D721Med (cell line): ENCODE data around the gene PTPRT.

Source experiments
- DNase-seq: peaks from one replicate; pipeline ENCODE4 v3.0.0; 2011; ENCODE audit warnings: low spot score; ENCODE audit not compliant: insufficient read length
- FAIRE-seq: peaks from 2 replicates; lab custom pipeline; 2011; peaks lifted over from hg19 to GRCh38; lab: Jason Lieb, UNC
- TF ChIP-seq, protein P1 (sequence below): IDR thresholded peaks from 2 replicates; pipeline ENCODE4 v1.5.1; 2012; ENCODE audit warnings: mild to moderate bottlenecking, control low read depth; ENCODE audit not compliant: insufficient read depth; ENCODE audit errors: missing control alignments

Gene PTPRT

DNA sequence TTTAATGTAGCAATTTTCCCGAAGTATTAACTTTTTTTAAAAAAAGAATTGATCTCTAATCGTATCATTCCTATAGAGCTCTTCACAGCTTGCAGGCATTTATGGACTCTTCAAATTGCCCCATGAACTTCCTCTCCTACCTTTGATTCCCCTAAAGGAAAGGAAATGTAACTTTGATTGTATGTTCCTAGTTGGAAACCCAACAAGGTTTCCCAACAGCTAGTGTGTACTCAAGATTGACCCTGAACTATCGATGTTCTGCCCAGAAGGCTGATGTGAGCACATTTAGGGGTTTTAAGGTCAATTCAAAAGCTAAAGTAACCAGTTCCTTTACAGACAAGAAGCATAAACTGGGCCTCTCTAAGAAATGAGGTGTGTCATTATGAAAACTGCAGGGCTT, 491.7 kb downstream of the PTPRT start:
- DNase-seq (no peak), FAIRE-seq (no peak)
- TF ChIP-seq, protein P1, sequence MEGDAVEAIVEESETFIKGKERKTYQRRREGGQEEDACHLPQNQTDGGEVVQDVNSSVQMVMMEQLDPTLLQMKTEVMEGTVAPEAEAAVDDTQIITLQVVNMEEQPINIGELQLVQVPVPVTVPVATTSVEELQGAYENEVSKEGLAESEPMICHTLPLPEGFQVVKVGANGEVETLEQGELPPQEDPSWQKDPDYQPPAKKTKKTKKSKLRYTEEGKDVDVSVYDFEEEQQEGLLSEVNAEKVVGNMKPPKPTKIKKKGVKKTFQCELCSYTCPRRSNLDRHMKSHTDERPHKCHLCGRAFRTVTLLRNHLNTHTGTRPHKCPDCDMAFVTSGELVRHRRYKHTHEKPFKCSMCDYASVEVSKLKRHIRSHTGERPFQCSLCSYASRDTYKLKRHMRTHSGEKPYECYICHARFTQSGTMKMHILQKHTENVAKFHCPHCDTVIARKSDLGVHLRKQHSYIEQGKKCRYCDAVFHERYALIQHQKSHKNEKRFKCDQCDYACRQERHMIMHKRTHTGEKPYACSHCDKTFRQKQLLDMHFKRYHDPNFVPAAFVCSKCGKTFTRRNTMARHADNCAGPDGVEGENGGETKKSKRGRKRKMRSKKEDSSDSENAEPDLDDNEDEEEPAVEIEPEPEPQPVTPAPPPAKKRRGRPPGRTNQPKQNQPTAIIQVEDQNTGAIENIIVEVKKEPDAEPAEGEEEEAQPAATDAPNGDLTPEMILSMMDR: no peak

DNA sequence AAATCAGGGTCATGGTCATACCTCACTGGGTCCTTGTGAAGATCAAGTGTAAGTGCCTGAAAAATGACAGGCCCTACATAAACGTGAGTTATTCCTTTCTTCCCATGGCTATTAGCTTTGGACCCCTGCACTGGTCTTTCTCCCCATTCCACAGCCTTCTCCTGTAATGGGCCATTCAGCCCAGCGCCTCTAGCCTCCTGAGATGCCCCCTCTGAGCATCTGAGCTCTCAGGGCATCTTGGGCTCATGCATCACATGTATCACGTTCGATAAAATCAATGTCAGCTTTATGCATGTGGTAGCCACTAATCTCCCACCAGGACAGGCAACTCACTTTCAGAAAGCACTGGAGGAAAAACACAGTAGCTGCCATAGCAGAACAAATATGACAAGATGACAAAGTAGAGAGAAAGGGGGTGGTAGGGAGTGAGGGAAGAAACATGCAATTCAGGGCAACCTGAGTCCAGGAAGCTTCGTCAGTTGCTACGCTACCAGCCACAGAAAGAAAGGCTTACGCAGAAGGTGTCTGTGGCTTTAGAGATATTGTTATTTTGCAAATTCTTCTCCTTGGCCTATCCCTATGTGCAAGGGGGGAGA, 498.8 kb downstream of the PTPRT start:
- FAIRE-seq (no peak), DNase-seq (no peak)
- TF ChIP-seq, protein P1: no peak

DNA sequence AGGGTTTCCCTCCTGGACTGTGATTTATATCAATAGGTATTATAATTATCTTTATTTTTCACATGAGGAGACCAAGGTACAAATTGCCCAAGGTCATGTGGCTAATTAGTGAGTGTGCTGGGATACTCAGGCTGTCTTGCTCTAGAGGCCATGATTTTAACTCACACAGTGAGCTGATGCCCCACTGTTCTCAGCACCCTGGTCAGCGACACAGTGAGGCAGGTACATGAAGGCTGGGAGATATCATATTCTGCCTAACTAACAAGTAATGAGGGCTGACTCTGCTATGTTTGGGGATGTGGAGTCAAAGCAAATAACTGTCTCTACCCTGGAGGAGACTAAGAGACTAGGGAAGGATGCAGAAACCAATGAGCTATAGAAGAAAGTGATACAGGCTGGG, 501.1 kb downstream of the PTPRT start:
- no peak for DNase-seq
- TF ChIP-seq, protein P1: no peak
- no peak for FAIRE-seq

DNA sequence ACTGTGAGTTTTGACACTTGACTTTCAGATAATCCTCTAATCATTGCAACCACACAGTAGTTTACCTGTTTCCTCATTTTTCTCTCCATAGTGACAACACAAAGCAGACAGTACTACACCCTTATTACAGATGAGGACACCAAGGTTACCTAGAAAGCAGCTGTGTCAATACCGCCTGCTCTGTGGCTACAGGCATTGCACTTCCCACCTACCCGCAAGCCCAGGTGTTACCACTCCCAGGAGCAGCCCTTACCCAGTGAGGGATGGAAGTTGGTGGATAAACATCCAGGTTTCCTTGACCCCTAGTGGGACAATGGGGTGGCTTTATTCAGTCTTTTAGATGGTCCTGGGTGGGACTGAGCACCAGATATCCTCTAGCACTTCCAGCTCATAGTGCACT, 503.6 kb downstream of the PTPRT start:
- no peak for FAIRE-seq
- no peak for DNase-seq
- TF ChIP-seq, protein P1: no peak

DNA sequence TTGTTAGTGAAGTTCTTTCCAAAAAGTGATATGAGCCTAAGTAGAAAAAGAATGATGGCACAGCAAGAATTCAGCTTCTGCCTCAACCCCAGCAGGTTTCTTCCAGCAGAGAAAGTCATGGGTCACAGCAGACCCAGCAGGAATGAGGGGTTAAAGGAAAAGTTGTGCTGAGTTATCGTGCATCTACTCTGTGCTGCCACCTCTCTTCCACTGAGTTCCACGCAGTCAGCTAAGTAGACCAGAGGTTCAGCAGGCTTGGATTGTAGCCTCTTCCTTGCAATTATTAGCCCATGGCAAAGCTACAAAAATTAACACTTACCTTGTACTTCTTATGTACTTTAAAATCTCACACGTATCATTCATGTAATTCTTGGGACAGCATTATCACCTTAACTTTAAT, 510.8 kb downstream of the PTPRT start:
- no peak for FAIRE-seq
- TF ChIP-seq, protein P1: no peak
- no peak for DNase-seq

DNA sequence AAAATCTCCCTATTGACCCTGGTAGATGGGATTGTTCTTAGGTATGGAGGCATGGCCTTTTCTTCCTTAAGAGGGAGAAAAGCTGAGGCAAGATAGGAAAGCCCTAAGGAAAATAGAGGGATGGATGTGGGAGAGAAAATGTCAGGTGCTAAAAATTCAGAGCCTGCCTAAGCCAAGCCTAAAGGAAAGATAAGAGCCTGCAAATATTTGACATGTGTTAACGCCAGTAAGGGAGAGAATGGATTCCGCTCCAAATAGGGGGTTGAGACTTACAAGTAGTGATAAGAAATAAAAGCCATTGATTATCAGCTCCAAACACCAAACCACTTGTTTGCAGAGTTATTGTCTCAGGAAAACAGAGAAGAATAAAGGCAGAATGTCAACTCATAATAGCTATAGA, 533.6 kb downstream of the PTPRT start:
- no peak for FAIRE-seq
- TF ChIP-seq, protein P1: no peak
- no peak for DNase-seq

DNA sequence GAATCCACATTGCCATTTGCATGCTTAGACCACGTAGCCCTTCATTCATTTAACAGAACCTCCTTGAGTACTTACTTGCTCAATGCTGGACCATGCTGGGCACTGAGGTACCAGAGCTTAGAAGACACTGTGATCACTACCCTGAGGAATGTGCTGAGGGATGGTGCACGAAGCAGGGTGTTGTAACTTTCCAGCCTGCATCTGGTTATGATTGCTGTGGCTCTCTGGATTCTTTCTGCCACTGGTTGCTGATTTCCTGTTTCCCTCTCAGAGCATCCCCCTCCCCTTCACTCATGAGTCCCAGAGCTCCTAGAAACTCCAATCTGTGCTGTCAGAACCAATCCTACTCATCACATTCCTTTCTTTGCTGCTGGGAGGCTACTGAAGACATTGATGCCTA, 537.4 kb downstream of the PTPRT start:
- TF ChIP-seq, protein P1: no peak
- FAIRE-seq (no peak), DNase-seq (no peak)
